ENCODE measurements around the gene FUT7.
A peak's percentile ranks its signal among the peaks of the same experiment; 100 is the strongest.

Gene FUT7

GRCh38 chr9:137011156-137011555 lies 20.7 kb downstream of the FUT7 start:
- DNase-seq (ENCODE audit: low read depth): no peak
- TF ChIP-seq CTCF (conservative IDR thresholded peaks at IDR 0.05; ENCODE audit: low read depth, low read length): no peak
- H3K4me3 ChIP-seq (ENCODE audit: low read depth, low read length): no peak overlapping the region

GRCh38 chr9:137009938-137010732 lies 21.8 kb downstream of the FUT7 start:
- H3K4me3 ChIP-seq (ENCODE audit: low read depth, low read length): no peak overlapping the region
- no peak for DNase-seq (ENCODE audit: low read depth)
- TF ChIP-seq CTCF (conservative IDR thresholded peaks at IDR 0.05; ENCODE audit: low read depth, low read length): no peak

GRCh38 chr9:137009217-137009616 lies 22.7 kb downstream of the FUT7 start:
- TF ChIP-seq CTCF (conservative IDR thresholded peaks at IDR 0.05; ENCODE audit: low read depth, low read length): no peak
- no peak overlapping the region for H3K4me3 ChIP-seq (ENCODE audit: low read depth, low read length)
- no peak for DNase-seq (ENCODE audit: low read depth)

- H3K4me3 ChIP-seq (ENCODE audit: low read depth, low read length): no peak overlapping the region
- DNase-seq (ENCODE audit: low read depth): no peak
- TF ChIP-seq CTCF (conservative IDR thresholded peaks at IDR 0.05; ENCODE audit: low read depth, low read length): no peak
Measured at GRCh38 chr9:137008312-137008711, 23.6 kb downstream of the FUT7 start.

GRCh38 chr9:137007816-137008270 lies 24.0 kb downstream of the FUT7 start:
- no peak for TF ChIP-seq CTCF (conservative IDR thresholded peaks at IDR 0.05; ENCODE audit: low read depth, low read length)
- no peak overlapping the region for H3K4me3 ChIP-seq (ENCODE audit: low read depth, low read length)
- DNase-seq (ENCODE audit: low read depth): no peak

GRCh38 chr9:137007108-137007815 lies 24.6 kb downstream of the FUT7 start:
- no peak for TF ChIP-seq CTCF (conservative IDR thresholded peaks at IDR 0.05; ENCODE audit: low read depth, low read length)
- peak; percentile 58 for DNase-seq (ENCODE audit: low read depth)
- H3K4me3 ChIP-seq (ENCODE audit: low read depth, low read length): no peak overlapping the region

Measured in choroid plexus epithelial cell (primary cell).